ENCODE data around the gene PLCB1.

The PLCB1 gene

GRCh38 chr20:8661229-8661952 lies 529.3 kb downstream of the PLCB1 start:
- no peak overlapping the region for H2AFZ ChIP-seq (ENCODE audit: low read depth)
- H3K27me3 ChIP-seq (ENCODE audit: insufficient read depth, low read depth) = no peaks in the 10 kb centered on the region
- no peak overlapping the region for H3K27ac ChIP-seq
- no peaks in the 10 kb centered on the region for H3K79me2 ChIP-seq (ENCODE audit: insufficient read depth, low read depth)
- H4K20me1 ChIP-seq (ENCODE audit: insufficient read depth) = no peaks in the 10 kb centered on the region
- H3K4me3 ChIP-seq (IDR thresholded peaks at IDR 0.05; ENCODE audit: insufficient read depth, low read depth, low read length) = no peak overlapping the region
- H3K36me3 ChIP-seq (ENCODE audit: insufficient read depth) = no peaks in the 10 kb centered on the region
- no peak overlapping the region for H3K4me2 ChIP-seq
- TF ChIP-seq CTCF (conservative IDR thresholded peaks at IDR 0.05; ENCODE audit: low read depth, low read length) = no peak
- H3K4me1 ChIP-seq (ENCODE audit: low read depth, poor library complexity, severe bottlenecking) = no peaks in the 10 kb centered on the region
- H3K9ac ChIP-seq = no peak overlapping the region

GRCh38 chr20:8662433-8662954 lies 530.4 kb downstream of the PLCB1 start:
- TF ChIP-seq CTCF (conservative IDR thresholded peaks at IDR 0.05; ENCODE audit: low read depth, low read length) = no peak

GRCh38 chr20:8663424-8663823 lies 531.4 kb downstream of the PLCB1 start:
- no peaks in the 10 kb centered on the region for H3K27me3 ChIP-seq (ENCODE audit: insufficient read depth, low read depth)
- no peaks in the 10 kb centered on the region for H3K79me2 ChIP-seq (ENCODE audit: insufficient read depth, low read depth)
- H3K4me1 ChIP-seq (ENCODE audit: low read depth, poor library complexity, severe bottlenecking) = no peaks in the 10 kb centered on the region
- no peaks in the 10 kb centered on the region for H3K36me3 ChIP-seq (ENCODE audit: insufficient read depth)
- H4K20me1 ChIP-seq (ENCODE audit: insufficient read depth) = no peaks in the 10 kb centered on the region
- no peak overlapping the region for H3K4me2 ChIP-seq
- no peak overlapping the region for H3K27ac ChIP-seq
- no peak overlapping the region for H3K4me3 ChIP-seq (IDR thresholded peaks at IDR 0.05; ENCODE audit: insufficient read depth, low read depth, low read length)
- H3K9ac ChIP-seq = no peak overlapping the region
- H2AFZ ChIP-seq (ENCODE audit: low read depth) = no peak overlapping the region
- no peak for TF ChIP-seq CTCF (conservative IDR thresholded peaks at IDR 0.05; ENCODE audit: low read depth, low read length)

More at GRCh38 chr20:8662433-8662954, 530.4 kb downstream of the PLCB1 start:
- no peaks in the 10 kb centered on the region for H3K36me3 ChIP-seq (ENCODE audit: insufficient read depth)
- H4K20me1 ChIP-seq (ENCODE audit: insufficient read depth) = no peaks in the 10 kb centered on the region
- no peak overlapping the region for H3K4me3 ChIP-seq (IDR thresholded peaks at IDR 0.05; ENCODE audit: insufficient read depth, low read depth, low read length)
- no peak overlapping the region for H3K4me2 ChIP-seq
- no peaks in the 10 kb centered on the region for H3K27me3 ChIP-seq (ENCODE audit: insufficient read depth, low read depth)
- no peaks in the 10 kb centered on the region for H3K4me1 ChIP-seq (ENCODE audit: low read depth, poor library complexity, severe bottlenecking)
- H3K27ac ChIP-seq = no peak overlapping the region
- H3K9ac ChIP-seq = no peak overlapping the region
- H2AFZ ChIP-seq (ENCODE audit: low read depth) = no peak overlapping the region
- H3K79me2 ChIP-seq (ENCODE audit: insufficient read depth, low read depth) = no peaks in the 10 kb centered on the region

- Histone ChIP-seq H3K27me3 (ENCODE audit: insufficient read depth, low read depth) (no peaks in the 10 kb centered on the region), H3K4me3 (IDR thresholded peaks at IDR 0.05; ENCODE audit: insufficient read depth, low read depth, low read length) (no peak overlapping the region), H3K9ac (no peak overlapping the region), H3K36me3 (ENCODE audit: insufficient read depth) (no peaks in the 10 kb centered on the region), H3K4me2 (no peak overlapping the region), H3K27ac (no peak overlapping the region), H3K4me1 (ENCODE audit: low read depth, poor library complexity, severe bottlenecking) (no peaks in the 10 kb centered on the region), H2AFZ (ENCODE audit: low read depth) (no peak overlapping the region), H3K79me2 (ENCODE audit: insufficient read depth, low read depth) (no peaks in the 10 kb centered on the region), H4K20me1 (ENCODE audit: insufficient read depth) (no peaks in the 10 kb centered on the region)
- TF ChIP-seq CTCF (conservative IDR thresholded peaks at IDR 0.05; ENCODE audit: low read depth, low read length) = no peak
These were observed 532.7 kb downstream of the PLCB1 start for GRCh38 chr20:8664778-8665177.

Data from KMS-11 (cell line).